GM12878 (cell line): ENCODE data around the gene SH2D3A.

Experiments
- EZH2 ChIP-seq: IDR thresholded peaks from 2 replicates; pipeline ENCODE4 v1.6.1; 2012; ENCODE audit warnings: low read depth, mild to moderate bottlenecking, control low read depth, inconsistent platforms, low read length, borderline replicate concordance; ENCODE audit not compliant: control insufficient read depth
- JUND ChIP-seq: IDR thresholded peaks from 2 replicates; pipeline ENCODE4 v1.6.1; 2012; ENCODE audit warnings: low read depth, mild to moderate bottlenecking, low read length, improper control_type of control experiment, moderate library complexity
- YY1 ChIP-seq: IDR thresholded peaks from 2 replicates; pipeline ENCODE4 v1.6.1; 2011; ENCODE audit warnings: low read depth, mild to moderate bottlenecking, low read length
- ZNF622 ChIP-seq: fragments of 450-650 bp; IDR thresholded peaks from 2 replicates; pipeline ENCODE4 v1.6.1; 2017; ENCODE audit warnings: mild to moderate bottlenecking, inconsistent platforms
- TF ChIP-seq, protein P1 (sequence below), 3 experiments: IDR thresholded peaks in 2 of 3; conservative IDR thresholded peaks in 1 of 3; 2 replicates each; pipeline ENCODE4 v1.5.1; 2011; ENCODE audit warnings: low read depth in 3 of 3, low read length in 3 of 3, mild to moderate bottlenecking in 3 of 3, control low read depth in 2 of 3, moderate library complexity in 2 of 3, inconsistent platforms in 1 of 3, mixed read lengths in 1 of 3; ENCODE audit not compliant: control insufficient read depth in 2 of 3, insufficient read depth in 1 of 3; ENCODE audit errors: extremely low read depth in 1 of 3

DNA sequence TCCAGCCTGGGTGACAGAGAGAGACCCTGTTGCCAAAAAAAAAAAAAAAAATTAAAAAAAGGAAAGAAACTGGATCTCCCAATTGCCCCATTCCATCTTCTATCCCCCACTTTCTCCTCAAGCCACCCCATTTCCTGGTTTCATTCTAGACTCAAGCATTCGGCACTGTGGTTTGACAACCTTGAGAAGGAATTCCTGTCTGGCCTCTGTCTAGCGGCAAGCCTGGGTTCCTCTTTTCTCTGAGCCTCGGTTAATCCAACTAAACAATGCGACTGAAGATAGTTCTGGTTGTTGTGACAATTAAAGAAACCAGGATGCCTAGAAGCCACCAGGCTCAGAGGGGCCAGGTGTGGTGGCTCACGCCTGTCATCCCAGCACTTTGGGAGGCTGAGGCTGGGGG, 43.5 kb downstream of the SH2D3A start:
- TF ChIP-seq YY1 (no peak), JUND (no peak), EZH2 (no peak), ZNF622 (no peak)
- TF ChIP-seq, protein P1, sequence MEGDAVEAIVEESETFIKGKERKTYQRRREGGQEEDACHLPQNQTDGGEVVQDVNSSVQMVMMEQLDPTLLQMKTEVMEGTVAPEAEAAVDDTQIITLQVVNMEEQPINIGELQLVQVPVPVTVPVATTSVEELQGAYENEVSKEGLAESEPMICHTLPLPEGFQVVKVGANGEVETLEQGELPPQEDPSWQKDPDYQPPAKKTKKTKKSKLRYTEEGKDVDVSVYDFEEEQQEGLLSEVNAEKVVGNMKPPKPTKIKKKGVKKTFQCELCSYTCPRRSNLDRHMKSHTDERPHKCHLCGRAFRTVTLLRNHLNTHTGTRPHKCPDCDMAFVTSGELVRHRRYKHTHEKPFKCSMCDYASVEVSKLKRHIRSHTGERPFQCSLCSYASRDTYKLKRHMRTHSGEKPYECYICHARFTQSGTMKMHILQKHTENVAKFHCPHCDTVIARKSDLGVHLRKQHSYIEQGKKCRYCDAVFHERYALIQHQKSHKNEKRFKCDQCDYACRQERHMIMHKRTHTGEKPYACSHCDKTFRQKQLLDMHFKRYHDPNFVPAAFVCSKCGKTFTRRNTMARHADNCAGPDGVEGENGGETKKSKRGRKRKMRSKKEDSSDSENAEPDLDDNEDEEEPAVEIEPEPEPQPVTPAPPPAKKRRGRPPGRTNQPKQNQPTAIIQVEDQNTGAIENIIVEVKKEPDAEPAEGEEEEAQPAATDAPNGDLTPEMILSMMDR (IDR thresholded peaks at IDR 0.05 in 2 of 3, conservative IDR thresholded peaks at IDR 0.05 in 1 of 3; ENCODE audit: control insufficient read depth in 2 of 3, extremely low read depth in 1 of 3, insufficient read depth in 1 of 3, low read depth in 3 of 3, low read length in 3 of 3) = no peak
